Activated gamma-delta T cell treated with anti-CD3 and anti-CD28 coated beads, Interleukin-2, amount 50 U/mL, for 16 hours (primary cell): ENCODE measurements around the gene CTSW.
"Not testable (repeated sequence)": the region's sequence is repeated elsewhere in the genome, so short reads cannot be mapped to it uniquely, and the experiment has no call there.

Source experiments
- DNase-seq: peaks from one replicate; pipeline ENCODE4 v3.0.0-alpha.2; 2020; ENCODE audit warnings: low read depth

The CTSW gene

DNA sequence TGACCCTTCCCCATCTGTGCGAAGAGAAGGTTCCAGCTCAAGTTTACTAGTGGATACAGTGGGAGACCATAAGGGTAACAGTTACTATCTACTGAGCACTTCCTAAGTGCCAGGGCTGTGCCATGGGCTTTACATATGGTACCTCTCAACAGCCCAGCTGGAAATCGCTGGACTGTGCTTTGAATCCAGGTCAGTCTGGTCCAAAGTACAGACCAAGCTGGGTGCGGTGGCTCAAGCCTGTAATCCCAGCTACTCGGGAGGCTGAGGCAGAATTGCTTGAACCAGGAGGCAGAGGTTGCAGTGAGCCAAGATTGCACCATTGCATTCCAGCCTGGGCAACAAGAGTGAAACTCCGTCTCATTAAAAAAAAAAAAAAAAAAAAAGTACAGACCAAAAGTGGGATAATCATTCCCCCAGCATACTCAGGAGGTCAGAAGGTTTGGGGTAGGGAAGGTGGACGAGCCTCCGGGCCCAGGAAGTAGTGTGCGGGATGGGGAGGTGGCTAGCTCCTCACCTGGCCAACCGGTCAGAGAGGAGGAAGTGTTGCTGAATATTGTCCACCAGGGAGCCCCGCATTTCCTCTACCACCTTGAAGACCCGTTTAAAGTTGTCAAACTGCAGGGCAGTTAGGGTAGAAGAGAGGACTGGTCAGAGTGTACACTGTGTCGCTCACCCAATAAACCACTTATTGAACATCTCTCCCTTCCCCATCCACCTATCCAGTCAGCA, 6.3 kb downstream of the CTSW start:
- DNase-seq: no peak

GRCh38 chr11:65886826-65887722, 7.4 kb downstream of the CTSW start:
- no peak for DNase-seq

DNA sequence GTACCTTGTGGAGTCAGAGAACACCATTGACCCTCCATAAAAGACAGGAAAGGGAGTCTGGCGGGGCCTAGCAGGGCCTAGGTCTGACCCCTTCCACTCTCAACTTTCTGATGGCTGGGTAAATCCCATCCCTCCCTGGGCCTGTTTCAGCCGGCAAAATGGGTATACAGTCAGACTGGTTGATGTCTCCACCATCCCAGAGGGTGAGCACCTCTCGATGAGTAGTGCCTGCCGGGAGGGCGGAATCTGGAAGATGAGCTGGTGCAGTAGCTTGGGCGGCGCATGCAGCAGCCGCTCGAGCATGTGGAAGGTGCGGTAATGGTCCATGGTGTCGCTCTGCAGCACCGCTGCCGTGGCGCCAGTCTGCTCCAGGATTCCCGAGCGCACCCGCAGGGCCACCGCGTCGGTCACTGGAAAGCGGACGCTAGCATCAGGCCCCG, 8.1 kb downstream of the CTSW start:
- DNase-seq: no peak

DNA sequence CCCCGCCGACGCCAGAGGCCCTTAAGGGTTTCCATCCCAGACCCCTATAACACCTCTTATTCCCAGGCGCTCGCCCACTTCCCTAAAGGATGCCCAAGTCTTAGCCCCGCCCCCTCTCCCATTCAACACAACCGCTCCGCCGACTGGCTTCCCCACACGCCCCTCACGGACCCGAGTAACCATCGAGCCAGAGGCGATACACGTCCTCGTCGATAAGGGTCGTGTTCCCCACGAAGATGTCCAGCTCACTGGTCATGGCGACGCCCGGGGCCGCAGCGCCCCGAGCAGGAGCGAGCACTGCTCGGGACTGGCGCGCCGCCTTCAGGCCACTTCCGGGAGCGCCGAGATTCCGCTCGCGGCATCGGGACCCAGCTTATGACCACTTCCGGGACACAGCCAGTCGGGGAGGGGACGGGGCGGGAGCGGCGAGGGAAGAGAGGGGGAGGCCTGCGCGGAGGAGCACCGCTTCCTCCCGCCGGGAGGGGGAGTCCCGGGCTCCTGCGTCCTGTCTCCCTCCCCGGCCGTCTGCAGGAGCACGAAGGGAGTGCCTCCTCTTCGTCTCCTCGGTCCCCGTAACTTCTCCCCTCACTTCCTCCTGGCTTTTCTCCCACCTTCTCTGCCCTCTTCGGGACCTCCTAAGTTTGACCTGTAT, 8.7 kb downstream of the CTSW start, which contains the start of gene FIBP:
TSS of gene FIBP (minus strand) at position 309 of the 652 bp plus-strand sequence. CDS start at position 256, 53 bp downstream.
- peak; percentile 93 for DNase-seq

GRCh38 chr11:65890324-65891218, 10.9 kb downstream of the CTSW start, which contains the start of gene CCDC85B:
Gene CCDC85B, plus strand, starts transcription at chr11:65890673. Its CDS starts 111 bp downstream, at chr11:65890784.
- peak; percentile 98 for DNase-seq

DNA sequence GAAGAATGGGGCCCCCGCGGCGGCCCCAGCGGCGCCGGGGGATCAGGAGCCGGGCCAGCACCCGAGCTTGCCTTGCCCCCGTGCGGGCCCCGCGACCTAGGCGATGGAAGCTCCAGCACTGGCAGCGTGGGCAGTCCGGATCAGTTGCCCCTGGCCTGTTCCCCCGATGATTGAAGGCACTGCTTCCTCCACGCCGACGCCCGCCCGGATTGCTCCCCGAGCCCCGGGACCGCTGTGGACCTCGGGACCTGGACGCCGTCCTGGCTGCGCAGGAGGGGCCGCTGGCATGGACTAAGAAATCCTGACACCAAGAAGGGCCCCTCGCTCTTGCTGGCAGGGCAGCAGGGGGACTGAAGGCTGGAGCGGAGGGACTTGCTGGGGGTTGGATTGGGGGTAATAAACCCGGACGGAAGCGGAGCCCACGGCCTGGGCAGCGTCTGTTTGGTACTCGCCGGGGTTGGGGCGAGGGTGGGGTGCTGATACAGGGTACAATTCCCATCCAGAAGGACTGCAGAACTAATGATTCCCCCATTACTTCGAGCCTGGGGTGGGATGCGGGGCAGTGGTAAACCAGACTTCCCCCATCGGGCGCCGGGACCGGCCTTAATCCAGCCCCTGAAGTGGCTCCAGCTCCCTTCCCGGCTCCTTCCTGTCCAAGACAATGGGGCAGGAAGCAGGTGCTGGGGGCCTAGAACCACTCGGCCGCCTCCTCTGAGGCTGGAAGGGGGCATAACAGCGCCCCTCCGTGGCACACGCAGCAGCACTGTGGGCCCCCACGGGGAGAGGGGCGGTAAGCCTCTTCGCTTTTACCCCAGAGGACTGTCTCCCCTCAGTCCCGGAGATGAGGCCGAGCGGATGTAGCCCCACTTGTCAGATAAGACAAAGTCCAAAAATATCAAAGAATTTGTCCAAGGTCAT, 11.8 kb downstream of the CTSW start:
- no peak for DNase-seq

DNA sequence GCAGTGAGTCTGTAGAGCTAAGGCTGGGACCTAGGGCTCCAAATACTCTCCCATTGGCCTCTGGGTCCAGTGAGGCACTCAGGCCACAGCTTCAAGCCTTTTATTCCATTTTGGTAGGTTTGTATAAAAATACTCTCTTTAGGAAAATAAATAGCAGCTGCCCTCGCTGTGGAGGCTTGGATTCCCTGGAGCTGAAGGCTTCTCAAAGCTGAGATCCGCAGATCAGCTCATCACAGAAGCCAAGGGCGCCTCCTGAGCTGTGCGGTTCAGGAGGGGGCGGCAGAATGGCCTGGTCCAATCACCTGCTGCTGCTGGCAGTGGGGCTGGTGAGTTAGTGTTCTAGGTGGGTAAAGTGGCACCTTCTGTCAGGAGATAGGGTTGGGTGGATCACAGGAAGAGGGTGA, 12.5 kb downstream of the CTSW start:
- not testable (repeated sequence) for DNase-seq

- DNase-seq: no peak
Measured at GRCh38 chr11:65892661-65893317, 13.2 kb downstream of the CTSW start.

DNA sequence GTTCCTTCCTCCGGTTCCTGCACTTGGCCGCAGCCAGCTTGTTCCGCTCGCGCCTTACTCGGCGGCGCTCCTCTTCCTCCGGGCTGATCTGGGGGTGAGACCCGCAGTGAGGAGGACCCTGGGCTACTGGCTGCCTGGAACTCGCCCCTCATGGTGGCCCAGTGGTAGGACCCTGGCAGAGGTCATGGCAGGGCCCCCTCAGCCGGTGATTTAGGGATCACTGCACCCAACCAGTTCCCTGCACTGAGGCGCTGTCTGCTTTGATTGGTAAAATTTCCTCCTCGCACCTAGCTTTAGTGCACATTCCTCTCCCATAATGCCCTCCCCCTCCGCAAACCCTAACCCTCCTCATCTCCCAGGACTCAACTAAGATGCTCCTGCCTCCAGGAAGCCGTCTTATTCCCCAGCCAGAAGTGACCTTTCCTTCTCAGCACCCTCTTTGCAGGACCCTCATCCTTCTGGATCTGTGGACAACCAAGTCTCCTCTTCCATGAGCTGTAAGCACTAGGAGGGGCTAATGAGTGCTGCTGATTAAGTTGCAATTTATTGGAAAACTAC, 14.5 kb downstream of the CTSW start:
- DNase-seq: no peak

- no peak for DNase-seq
Measured at GRCh38 chr11:65895482-65895981, 15.9 kb downstream of the CTSW start.

DNA sequence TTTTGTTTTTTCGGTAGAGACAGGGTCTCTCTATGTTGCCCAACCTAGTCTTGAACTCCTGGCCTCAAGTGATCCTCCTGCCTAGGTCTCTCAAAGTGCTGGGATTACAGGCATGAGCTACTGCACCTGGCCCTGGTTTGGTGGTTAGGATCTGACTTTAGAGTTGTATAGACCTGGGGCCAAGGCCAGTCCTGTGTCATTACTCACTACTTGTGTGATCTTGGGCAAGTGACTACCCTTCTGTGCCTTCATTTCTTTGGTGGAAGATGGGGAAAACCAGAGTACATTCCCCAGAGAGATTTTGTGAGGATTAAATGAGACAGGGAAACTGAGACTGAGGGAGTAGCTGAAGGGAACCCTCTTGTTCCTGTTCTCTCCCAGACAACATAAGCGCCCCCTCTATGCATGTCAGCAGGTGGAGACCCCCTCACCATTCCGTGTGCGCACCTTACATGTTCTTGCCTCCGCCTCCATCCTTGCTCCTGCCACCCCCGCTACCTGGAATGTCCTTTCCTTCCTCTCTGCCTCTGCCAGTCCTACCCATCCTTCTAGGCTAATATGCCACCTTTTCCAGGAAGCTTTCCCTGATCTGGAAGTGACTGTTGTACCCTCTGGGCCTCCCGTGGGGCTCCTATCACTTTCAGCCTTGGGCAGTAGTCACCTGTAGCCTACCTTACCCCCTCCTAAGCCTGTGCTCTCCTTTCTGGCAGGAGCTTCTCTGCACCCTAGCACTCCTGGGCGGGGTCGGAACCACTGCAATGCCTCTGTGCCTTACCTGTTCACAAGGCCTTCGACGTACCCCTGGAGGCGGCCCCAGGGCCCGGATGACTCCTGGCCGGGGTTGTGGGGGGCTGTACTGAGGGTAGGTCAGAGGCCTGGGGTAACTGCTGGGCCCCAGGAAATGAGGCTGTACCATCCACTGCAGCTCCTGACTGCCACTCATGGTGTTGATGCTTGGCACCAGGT, 16.7 kb downstream of the CTSW start:
- DNase-seq: no peak

- no peak for DNase-seq
Measured at GRCh38 chr11:65897020-65897471, 17.4 kb downstream of the CTSW start.

DNA sequence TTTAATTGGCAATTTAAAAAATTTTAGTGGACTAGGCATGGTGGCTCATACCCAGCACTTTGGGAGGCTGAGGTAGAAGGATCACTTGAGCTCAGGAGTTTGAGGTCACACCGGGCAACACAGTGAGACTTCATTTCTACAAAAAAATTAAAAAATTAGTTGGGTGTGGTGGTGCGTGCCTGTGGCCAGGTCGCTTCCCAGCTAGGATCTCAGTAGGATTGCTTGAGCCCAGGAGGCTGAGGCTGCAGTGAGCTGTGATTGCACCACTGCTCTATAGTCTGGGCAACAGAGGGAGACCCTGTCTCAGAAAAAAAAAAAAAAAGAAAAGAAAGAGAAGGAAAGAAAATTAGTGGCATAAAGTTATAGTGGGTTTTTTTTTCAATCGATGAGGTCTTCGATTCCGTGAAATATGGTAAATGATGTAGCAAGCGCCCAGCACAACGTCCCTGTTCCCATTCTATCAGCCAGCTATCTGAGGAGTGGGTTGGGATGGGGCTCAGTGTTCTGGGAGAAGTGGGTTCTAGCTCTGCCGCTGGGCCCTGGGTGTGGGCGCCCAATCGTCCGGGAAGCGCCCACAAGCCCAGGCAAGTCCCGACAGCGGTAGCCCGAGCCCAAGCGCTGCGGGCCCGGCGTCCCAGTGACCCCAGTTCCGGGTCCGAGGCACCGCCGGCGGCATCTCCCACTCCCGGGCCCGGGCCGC, 19.2 kb downstream of the CTSW start:
- DNase-seq: no peak

- peak; percentile 58 for DNase-seq
Measured at GRCh38 chr11:65899356-65900124, 19.9 kb downstream of the CTSW start.

GRCh38 chr11:65900125-65900898, 20.7 kb downstream of the CTSW start, which contains the start of gene FOSL1:
Gene FOSL1, minus strand, starts transcription at chr11:65900388. Its CDS starts 49 bp downstream, at chr11:65900339.
- peak; percentile 83 for DNase-seq

- no peak for DNase-seq
Measured at GRCh38 chr11:65900899-65901180, 21.2 kb downstream of the CTSW start.
